Activated CD8-positive, alpha-beta memory T cell treated with anti-CD3 and anti-CD28 coated beads, Interleukin-2, amount 50 U/mL, for 48 hours (primary cell): ENCODE measurements around the gene WNT3A.

Experiments used
- DNase-seq: peaks from one replicate; pipeline ENCODE4 v3.0.0-alpha.2; 2020

Gene WNT3A

GRCh38 chr1:228104526-228105269 is 97.9 kb downstream of the WNT3A start:
- no peak for DNase-seq

GRCh38 chr1:228105270-228105995 is 98.6 kb downstream of the WNT3A start:
- no peak for DNase-seq

GRCh38 chr1:228105996-228106799 is 99.4 kb downstream of the WNT3A start:
- no peak for DNase-seq

GRCh38 chr1:228106800-228107054 is 99.9 kb downstream of the WNT3A start:
- no peak for DNase-seq

GRCh38 chr1:228107636-228108035 is 100.8 kb downstream of the WNT3A start:
- no peak for DNase-seq

GRCh38 chr1:228108055-228108690 is 101.4 kb downstream of the WNT3A start:
- DNase-seq = no peak

GRCh38 chr1:228108742-228109072 is 101.9 kb downstream of the WNT3A start:
- no peak for DNase-seq

- peak; percentile 100 for DNase-seq
These were observed 102.5 kb downstream of the WNT3A start, which contains the start of gene MRPL55 for GRCh38 chr1:228109073-228109961. TSS of gene MRPL55 (minus strand) at chr1:228109299. CDS start at chr1:228108260, 1,039 bp downstream.

GRCh38 chr1:228109962-228110488 is 103.2 kb downstream of the WNT3A start:
- no peak for DNase-seq

- no peak for DNase-seq
These were observed 103.8 kb downstream of the WNT3A start for GRCh38 chr1:228110556-228110955.
